H54 (cell line): ENCODE data around the gene ATP8A2.
A peak's percentile ranks its signal among the peaks of the same experiment; 100 is the strongest.

Source experiments
- DNase-seq: peaks from one replicate; pipeline ENCODE4 v3.0.0; 2011; ENCODE audit warnings: low spot score, mixed read lengths; ENCODE audit not compliant: insufficient read length
- FAIRE-seq: peaks from 3 replicates; lab custom pipeline; 2011; peaks lifted over from hg19 to GRCh38; lab: Jason Lieb, UNC
- POLR2A ChIP-seq: IDR thresholded peaks from 2 replicates; pipeline ENCODE4 v1.6.1; 2011; ENCODE audit warnings: low read depth, mild to moderate bottlenecking, low read length

ATP8A2 gene

DNA sequence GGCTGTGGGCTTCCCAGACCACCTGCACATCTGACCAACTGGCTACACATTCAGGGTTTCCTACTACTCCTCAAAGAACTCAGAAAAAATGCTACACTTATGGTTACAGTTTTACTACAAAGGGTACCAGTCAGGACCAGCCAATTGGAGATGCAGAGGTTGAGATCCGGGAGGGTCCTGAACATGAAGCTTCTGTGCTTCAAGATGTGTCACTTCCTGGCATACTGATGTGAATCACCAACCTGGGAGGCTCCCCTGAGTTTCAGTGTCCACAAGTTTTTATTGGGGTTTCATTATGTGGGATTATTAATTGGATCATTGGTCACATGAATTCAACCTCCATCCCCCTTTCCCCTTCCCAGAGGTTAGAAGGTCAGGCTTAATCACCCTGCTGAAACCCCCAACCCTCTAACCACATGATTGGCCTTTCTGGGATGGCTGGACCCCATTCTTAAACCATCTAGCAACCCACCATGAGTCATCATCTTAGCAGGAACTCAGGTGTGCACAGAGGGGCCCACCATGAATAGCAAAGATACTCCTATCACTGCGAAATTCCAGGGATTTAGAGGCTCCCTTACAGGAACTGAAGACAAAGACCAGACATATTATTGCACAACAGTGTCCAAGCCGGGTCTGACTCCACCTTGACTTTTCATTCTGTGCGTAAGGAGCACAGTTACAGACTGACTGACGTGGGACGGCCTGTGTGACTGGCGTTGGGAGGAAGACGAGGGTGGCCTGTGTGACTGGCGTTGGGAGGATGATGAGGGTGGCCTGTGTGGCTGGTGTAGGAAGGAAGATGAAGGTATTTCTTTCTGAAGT, 90.7 kb downstream of the ATP8A2 start:
- no peak for FAIRE-seq
- no peak for DNase-seq
- no peak for TF ChIP-seq POLR2A

DNA sequence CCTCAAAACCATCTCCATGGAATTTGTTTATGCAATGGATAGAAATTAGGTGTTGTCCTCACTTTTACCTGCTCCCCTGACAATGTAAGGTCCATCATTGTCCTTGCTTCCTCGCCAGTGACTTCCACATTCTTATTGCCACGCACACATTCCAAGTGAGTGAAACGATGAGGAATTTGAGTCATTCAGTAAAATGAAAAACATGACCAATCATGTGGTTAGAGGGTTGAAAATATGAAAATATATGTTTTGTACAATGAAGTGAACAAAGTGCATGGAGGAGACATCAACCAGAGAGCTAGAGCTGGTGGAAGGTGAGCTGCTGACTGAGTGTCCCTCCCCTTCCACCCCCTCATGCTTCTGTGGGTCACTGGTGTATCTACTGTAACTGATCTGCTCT, 91.7 kb downstream of the ATP8A2 start:
- DNase-seq: peak; percentile 19
- TF ChIP-seq POLR2A: no peak
- no peak for FAIRE-seq

DNA sequence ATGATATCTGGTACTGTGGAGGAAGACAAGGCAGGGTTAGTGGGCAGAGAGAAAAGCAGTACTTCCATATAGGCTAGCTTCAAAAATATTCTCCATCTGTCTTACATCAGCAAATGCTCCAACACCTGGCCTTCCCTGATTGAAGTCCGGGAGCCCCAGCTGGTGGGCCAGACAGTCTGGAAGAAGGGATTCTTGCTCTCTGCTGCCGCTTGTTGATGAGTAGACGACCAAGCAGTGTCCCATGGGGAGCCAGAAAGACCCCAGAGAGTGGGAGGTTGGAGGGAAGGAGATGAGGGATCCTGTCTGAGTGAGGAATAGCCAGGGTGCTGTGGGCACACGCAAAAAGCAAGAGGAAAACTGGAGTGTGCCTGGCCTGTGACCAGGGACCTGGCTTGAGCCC, 95.1 kb downstream of the ATP8A2 start:
- no peak for TF ChIP-seq POLR2A
- DNase-seq (no peak), FAIRE-seq (no peak)

DNA sequence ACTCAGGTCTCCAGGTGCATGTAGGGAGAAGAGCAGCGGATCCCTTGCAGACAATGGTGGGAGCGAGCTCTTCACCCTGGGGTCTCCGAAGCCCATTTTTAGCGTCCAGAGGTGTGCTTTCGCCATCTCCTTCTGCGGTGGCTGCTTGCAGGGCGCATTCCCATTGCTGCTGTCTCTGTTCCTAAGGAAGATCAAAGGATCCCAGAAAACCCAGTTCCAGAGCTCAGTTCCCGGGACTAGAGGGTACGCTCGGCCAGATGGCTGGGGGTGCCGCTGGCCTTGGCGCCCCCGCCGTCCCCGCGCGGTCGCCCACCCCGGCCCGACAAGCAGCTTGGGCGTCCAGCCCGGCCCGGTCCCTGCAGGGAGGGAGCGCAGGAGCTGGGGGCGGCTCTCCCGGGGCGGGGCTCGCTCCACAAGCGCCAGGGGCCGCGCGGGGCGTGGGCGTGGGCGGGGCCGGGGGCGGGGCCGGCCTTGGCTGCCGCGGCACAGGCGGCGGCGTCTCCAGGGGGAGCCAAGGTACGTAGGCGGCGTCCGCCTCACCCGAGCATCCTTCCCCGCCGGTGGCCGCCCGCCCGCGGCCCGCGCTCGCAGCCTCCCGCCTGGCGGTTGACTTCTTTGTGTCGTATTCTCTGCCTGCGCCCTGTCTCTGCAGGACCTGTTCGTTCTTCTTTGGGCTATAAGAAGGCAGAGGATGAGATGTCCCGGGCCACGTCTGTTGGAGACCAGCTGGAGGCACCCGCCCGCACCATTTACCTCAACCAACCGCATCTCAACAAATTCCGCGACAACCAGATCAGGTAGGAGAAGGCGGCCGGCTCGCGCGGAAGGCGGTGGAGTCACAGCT, 96.8 kb downstream of the ATP8A2 start:
- no peak for FAIRE-seq
- no peak for DNase-seq
- TF ChIP-seq POLR2A: no peak

DNA sequence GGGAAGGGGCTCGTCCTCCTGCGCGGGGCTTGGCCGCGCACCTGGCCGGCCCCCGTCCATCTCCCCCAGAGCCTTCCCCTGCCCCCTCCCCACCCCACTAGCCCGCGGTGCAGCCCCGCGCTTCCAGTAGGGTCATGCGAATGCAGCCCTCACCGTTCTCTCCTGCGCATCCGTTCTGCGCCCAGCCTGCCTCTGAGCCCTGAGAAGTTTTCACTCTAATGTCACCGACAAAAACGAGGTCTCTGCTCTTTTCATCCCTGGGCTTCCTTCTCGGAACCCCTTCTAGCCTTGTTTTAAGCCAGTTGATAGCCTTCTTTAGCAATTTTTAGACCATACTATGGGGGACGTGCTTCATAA, 97.4 kb downstream of the ATP8A2 start:
- FAIRE-seq: no peak
- DNase-seq: no peak
- no peak for TF ChIP-seq POLR2A

DNA sequence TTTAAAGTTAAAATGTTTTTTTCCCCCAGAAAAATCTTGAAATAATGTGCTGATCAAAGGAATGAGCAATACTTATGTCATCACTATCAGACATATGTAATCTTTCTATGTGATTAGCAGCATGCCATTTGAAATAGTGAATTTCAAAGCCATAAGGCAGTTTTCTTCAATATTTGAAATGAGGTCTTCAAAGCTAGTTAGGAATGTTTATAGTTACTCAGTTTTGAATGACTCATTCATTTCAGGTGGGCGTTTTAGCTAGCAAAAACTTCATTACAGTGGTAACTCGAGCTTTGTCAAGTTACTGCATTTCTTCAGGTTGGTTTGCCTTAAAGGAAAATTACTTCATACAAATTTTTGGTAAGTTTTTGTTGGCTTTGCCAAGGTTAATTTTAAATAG, 102.1 kb downstream of the ATP8A2 start:
- TF ChIP-seq POLR2A: no peak
- DNase-seq (no peak), FAIRE-seq (no peak)

DNA sequence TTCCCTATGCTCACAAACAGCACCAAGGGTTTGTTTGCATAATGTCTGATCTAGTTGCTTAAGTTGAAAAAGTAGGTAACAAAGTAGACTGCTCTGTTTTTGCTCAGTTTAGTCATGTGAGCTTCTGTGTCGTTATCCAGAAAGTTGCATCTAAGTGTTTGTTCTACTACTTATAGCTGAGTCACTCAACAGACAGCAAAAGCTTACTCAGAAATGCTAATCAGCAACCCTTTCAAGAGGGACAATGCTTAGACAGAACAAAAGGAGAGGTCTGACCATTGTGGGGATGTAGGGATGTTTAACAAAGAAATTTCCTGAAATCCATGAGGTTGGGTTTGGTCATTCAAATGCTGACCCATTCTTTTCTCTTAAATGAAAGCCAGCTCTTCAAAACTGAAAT, 106.4 kb downstream of the ATP8A2 start:
- DNase-seq (no peak), FAIRE-seq (no peak)
- TF ChIP-seq POLR2A: no peak

DNA sequence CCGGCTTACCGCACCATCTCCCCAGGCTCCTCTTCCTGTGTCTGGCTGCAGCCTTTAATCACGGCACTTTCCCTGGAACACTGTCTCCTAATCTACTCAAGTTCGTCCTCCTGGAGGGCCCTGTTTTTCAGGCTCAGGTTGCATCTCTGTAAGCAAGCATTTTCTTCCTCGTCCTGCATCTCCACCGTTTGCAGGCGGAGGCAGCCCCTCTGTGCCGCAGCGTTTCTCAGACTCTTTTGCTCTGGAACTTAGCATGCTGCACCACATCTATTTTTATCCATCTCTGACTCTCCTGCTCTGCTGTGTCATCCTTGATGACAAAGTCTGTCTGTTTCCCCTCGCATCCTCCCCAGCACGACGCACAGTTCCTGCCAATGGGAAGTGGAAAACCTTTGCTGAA, 117.5 kb downstream of the ATP8A2 start:
- FAIRE-seq (no peak), DNase-seq (no peak)
- no peak for TF ChIP-seq POLR2A

DNA sequence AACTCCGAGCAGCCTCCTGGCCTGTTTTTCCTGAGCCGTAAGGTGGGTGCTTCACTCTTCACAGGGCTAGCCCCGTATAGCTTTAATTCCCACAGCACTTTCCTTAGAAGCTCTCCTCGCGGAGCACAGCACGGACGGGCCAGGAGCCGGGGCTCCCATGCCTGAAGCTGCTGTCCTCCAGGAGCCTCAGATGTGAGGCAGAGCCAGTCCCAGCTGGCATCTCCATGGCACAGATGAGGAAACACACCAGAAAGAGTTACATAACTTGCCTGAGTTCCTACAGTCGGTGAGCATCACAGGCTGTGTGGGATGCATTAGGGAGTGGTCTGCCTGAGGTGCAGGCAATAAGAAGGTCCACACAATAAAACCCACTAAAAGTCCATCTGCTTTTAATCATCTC, 118.5 kb downstream of the ATP8A2 start:
- DNase-seq: no peak
- no peak for TF ChIP-seq POLR2A
- no peak for FAIRE-seq

DNA sequence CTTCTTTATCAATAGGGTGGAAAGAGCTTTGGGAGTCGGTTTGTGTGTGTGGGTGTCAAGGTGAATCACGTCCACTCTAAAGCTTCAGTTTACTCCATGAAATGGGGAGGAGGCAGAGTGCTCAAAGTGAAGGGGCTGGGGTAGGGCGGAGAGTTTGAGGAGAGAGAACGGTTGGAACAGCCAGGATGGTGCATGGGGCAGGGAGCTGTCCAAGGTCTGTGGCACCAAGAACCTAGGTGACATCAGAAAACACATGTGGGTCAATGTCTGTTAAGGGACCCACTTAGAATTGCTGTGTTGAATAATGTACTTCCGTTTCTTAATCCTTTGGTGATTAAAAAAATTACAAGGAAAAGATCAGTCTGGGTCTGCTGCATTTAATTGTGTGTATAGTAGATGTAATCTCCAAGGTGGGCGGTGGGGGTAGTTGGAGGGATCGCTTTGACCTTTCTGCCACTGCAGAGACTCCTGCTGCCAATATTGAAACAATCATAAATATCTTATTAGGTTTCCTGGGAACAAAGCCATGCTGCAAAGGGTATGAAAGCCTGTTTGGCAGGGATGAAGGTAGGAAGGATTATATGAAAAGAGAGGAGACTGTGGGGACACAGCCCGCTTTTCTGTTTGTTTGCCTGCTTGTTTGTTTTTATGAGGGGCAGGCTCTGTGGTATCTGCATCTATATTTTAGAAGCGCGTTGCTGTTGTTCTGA, 122.3 kb downstream of the ATP8A2 start:
- no peak for TF ChIP-seq POLR2A
- no peak for FAIRE-seq

DNA sequence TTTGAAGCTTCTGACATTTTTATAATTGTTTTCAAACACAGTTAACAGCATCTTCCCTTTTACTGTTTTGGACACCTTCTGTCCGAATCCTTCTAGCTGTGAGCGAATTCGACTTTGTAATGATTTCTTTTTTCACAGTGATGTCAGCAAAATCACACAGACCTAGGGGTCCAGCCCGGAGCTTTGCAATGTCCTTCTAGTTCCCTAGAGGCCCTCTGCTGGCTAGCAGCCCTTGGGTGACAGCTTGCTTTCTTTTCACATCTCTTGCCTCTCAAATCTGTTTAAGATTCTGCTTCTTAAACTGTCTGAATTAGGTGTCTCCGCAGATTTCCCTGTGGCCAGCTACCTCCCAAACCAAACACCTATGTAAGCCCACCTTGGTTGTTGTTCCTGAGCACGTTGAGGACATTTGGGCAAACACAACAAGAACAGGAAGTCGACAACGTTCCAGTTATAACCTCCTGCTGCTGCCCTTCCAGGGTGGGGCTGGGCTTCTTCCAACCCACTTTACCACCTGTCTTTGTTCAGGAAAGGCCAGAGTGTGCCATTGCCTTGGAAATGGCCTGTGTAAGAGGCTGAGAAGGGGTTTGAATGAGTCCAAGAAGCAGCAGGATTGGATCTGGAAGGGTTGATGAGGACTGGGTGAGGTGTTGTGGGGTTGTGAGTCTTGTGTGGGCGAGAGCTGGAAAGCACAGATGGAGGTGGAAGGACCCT, 123.1 kb downstream of the ATP8A2 start:
- TF ChIP-seq POLR2A: no peak
- no peak for DNase-seq
- FAIRE-seq: no peak

More for the DNA sequence above, 122.3 kb downstream of the ATP8A2 start:
- no peak for DNase-seq

DNA sequence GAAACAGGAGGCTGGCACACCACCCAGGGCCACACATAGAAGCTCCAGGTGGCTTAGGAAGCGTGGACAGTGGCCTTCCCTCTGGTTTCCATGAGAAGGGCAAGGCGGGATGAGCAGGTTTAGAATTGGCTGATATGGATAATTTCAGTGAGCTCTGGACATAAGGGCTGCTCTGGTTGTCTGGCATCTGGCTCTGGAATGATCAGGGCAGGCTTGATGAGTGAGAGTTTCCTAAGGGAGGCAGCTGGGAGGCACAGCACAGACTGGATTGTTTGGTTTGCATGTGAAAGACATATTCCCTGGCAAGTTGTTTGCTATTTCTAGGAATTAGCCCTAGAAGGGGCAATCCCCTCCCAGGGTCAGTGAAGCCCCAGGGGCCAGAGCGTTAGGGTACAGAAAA, 129.5 kb downstream of the ATP8A2 start:
- DNase-seq: no peak
- TF ChIP-seq POLR2A: no peak
- FAIRE-seq: no peak

DNA sequence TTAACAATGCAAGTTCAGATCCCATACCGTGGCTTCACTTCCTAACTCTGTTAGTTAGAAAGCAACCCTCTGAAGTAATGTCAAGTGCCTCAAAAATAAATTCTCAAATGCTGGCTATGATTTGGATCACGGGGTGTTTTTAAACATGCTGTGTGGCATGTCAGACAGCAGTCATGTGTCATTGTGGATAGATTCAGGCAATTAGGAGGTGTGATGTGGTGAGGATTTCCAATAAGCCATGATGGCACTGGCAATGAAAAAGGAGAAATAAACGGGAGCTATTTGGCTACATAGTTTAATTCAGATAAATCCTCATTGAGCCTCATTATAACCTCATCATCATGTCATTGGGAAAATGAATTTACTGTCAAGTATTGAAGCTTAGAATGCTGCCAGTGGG, 130.3 kb downstream of the ATP8A2 start:
- no peak for DNase-seq
- TF ChIP-seq POLR2A: no peak
- FAIRE-seq: no peak
